Cardiac muscle cell (in vitro differentiated cells and primary cell): ENCODE data around the gene YPEL4. TPM values are rescaled to one million over a fixed set of nuclear protein-coding genes. Genes with fewer than 3 reads are reported as not detected.

Source experiments
- DNase-seq, 2 donors: peaks; one replicate each; pipeline versions ENCODE4 v3.0.0 to v3.0.0-alpha.2; 2010 to 2017; ENCODE audit warnings: low read depth in 1 of 2, low spot score in 1 of 2
- H3K27ac ChIP-seq: fragments of 200-600 bp; sonication (generic); 2 replicates; pipeline ENCODE4 v1.5.1; 2016
- H3K27me3 ChIP-seq: fragments of 200-600 bp; sonication (generic); 2 replicates; pipeline ENCODE4 v1.6.0; 2016; ENCODE audit warnings: control low read depth
- H3K36me3 ChIP-seq: fragments of 200-600 bp; sonication (generic); 2 replicates; pipeline ENCODE4 v1.5.1; 2016; ENCODE audit warnings: control low read depth
- H3K4me1 ChIP-seq: fragments of 200-600 bp; sonication (generic); 2 replicates; pipeline ENCODE4 v1.8.1; 2017; ENCODE audit warnings: low read depth, mild to moderate bottlenecking, mixed run types
- H3K4me3 ChIP-seq: fragments of 200-600 bp; sonication (generic); 2 replicates; pipeline ENCODE4 v1.5.1; 2016; ENCODE audit warnings: mild to moderate bottlenecking
- H3K9me3 ChIP-seq: fragments of 200-600 bp; sonication (generic); 2 replicates; pipeline ENCODE4 v1.5.1; 2017; ENCODE audit warnings: low read depth, mild to moderate bottlenecking, control low read depth
- CTCF ChIP-seq: IDR thresholded peaks from 2 replicates; pipeline ENCODE4 v1.5.1; 2012; ENCODE audit warnings: low read depth, mild to moderate bottlenecking, low read length
- polyA plus RNA-seq: library from polyadenylated mRNA; unstranded; fragments of >200 nt; fragmentation: Nextera tagmentation; extraction: Ambion mirVana; gene quantifications from 2 replicates; pipeline ENCODE4 v1.2.1, GENCODE V29; 2016
- total RNA-seq: library from RNA; depleted of rRNA; stranded (reverse); fragments of >200 nt; gene quantifications from 2 replicates; pipeline ENCODE4 v1.2.3, GENCODE V29; 2016

Gene YPEL4
- total and polyA plus RNA-seq, 2 experiments from 2014 or later: 1.1 to 1.3 TPM

- Histone ChIP-seq H3K27ac (no peak overlapping the region), H3K27me3 (no peaks in the 10 kb centered on the region), H3K9me3 (no peaks in the 10 kb centered on the region), H3K4me1 (peaks cover 2% of the 10 kb centered on the region), H3K4me3 (no peak overlapping the region), H3K36me3 (peaks cover 23% of the 10 kb centered on the region)
- TF ChIP-seq CTCF: no peak
- DNase-seq: no peak
These were observed 14.3 kb upstream of the YPEL4 start for GRCh38 chr11:57663975-57664374.

- Histone ChIP-seq H3K36me3 (peaks cover 23% of the 10 kb centered on the region), H3K4me1 (peaks cover 5% of the 10 kb centered on the region), H3K27ac (no peak overlapping the region), H3K27me3 (no peaks in the 10 kb centered on the region), H3K9me3 (no peaks in the 10 kb centered on the region), H3K4me3 (no peak overlapping the region)
- TF ChIP-seq CTCF: no peak
- DNase-seq: no peak
These were observed 13.2 kb upstream of the YPEL4 start for GRCh38 chr11:57662893-57663292.

GRCh38 chr11:57659669-57660068 lies 10.0 kb upstream of the YPEL4 start:
- Histone ChIP-seq H3K36me3 (peaks cover 23% of the 10 kb centered on the region), H3K27me3 (no peaks in the 10 kb centered on the region), H3K4me3 (no peak overlapping the region), H3K27ac (no peak overlapping the region), H3K9me3 (no peaks in the 10 kb centered on the region), H3K4me1 (peaks cover 5% of the 10 kb centered on the region)
- DNase-seq: no peak
- no peak for TF ChIP-seq CTCF

- Histone ChIP-seq H3K27ac (peak overlapping the region; percentile 36), H3K4me1 (peaks cover 5% of the 10 kb centered on the region), H3K27me3 (no peaks in the 10 kb centered on the region), H3K4me3 (peak overlapping the region; percentile 67), H3K9me3 (no peaks in the 10 kb centered on the region), H3K36me3 (peaks cover 23% of the 10 kb centered on the region)
- DNase-seq: no peak
- no peak for TF ChIP-seq CTCF
These were observed 8.3 kb upstream of the YPEL4 start for GRCh38 chr11:57658023-57658361.

- Histone ChIP-seq H3K36me3 (peaks cover 23% of the 10 kb centered on the region), H3K4me1 (peaks cover 5% of the 10 kb centered on the region), H3K27me3 (no peaks in the 10 kb centered on the region), H3K9me3 (no peaks in the 10 kb centered on the region), H3K4me3 (peak within 1 kb of the TSS; percentile 67), H3K27ac (peak within 1 kb of the TSS; percentile 67)
- DNase-seq: peak; percentile 99 to 100
- no peak for TF ChIP-seq CTCF
These were observed 7.7 kb upstream of the YPEL4 start, which contains the start of gene CLP1 for GRCh38 chr11:57657194-57658022. TSS of gene CLP1 (plus strand) at chr11:57657762. CDS start at chr11:57659477, 1,715 bp downstream.
